B cell (primary cell): ENCODE results near the gene DPYD.

Experiments used
- CTCF ChIP-seq: fragments of 200-600 bp; IDR thresholded peaks from one replicate; pipeline ENCODE4 v1.8.0; 2022; ENCODE audit warnings: antibody characterized with exemption, mild to moderate bottlenecking
- EZH2 ChIP-seq: IDR thresholded peaks from 2 replicates; pipeline ENCODE4 v1.6.1; 2012; ENCODE audit warnings: borderline replicate concordance, low read depth, mild to moderate bottlenecking, moderate library complexity, low read length; ENCODE audit not compliant: insufficient read depth, poor library complexity, severe bottlenecking

- TF ChIP-seq CTCF: no peak
- TF ChIP-seq EZH2: no peak
These were observed 776.3 kb downstream of the DPYD start for GRCh38 chr1:97144527-97144926.
